K562 (cell line): ENCODE results near the gene CPSF7. TPM values are rescaled to one million over a fixed set of nuclear protein-coding genes. Genes with fewer than 3 reads are reported as not detected.

Experiments
- ATAC-seq: fragments of 200-7000 bp; cut with Tn5 transposase; 3 replicates; pipeline ENCODE4 v1.9.1; 2020; ENCODE audit warnings: moderate library complexity
- BruUV-seq: library from RNA; stranded (reverse); fragments of 400-500 nt; replicated peaks from 2 replicates; lab custom pipeline; 2021; lab: Mats Ljungman, UMichigan
- CTCF ChIA-PET: fragments of 300-600 bp; formaldehyde crosslinking; extraction: SDS; loops from one replicate; lab custom pipeline; 2021; ENCODE audit warnings: low intra/inter-chr PET ratio; lab: Yijun Ruan, JAX
- POLR2A ChIA-PET: fragments of 300-600, 350-650 bp; sonication (Branson Sonifier 250); formaldehyde crosslinking; extraction: SDS; loops from one replicate; lab custom pipeline; 2021; ENCODE audit warnings: antibody characterized with exemption, inconsistent platforms; lab: Yijun Ruan, JAX
- DNase-seq, 4 experiments: peaks; one replicate each; pipeline versions ENCODE4 v3.0.0 to v3.0.0-alpha.2; 2011 to 2018; ENCODE audit warnings: low spot score in 3 of 4, mixed read lengths in 3 of 4; ENCODE audit errors: extremely low read depth in 1 of 4
- FAIRE-seq: peaks from 2 replicates; lab custom pipeline; 2011; peaks lifted over from hg19 to GRCh38; lab: Jason Lieb, UNC
- H2AFZ ChIP-seq: 2 replicates; pipeline ENCODE4 v1.6.0; 2011; ENCODE audit warnings: low read depth, low read length, control low read depth, inconsistent platforms
- H3K27ac ChIP-seq: fragments of 200-600 bp; 3 replicates; pipeline ENCODE4 v1.8.0; 2011; ENCODE audit warnings: low read depth, mild to moderate bottlenecking, control low read depth, inconsistent platforms, low read length, moderate library complexity, mixed read lengths; ENCODE audit errors: extremely low read depth
- H3K27me3 ChIP-seq, 2 experiments: fragments of 300-600 bp in 1 of 2; 2 replicates in 1 of 2; 3 replicates in 1 of 2; pipeline versions ENCODE4 v1.6.0 to v1.8.0; 2011; ENCODE audit warnings: inconsistent platforms in 2 of 2, low read length in 2 of 2, mild to moderate bottlenecking in 1 of 2, mixed read lengths in 1 of 2, moderate library complexity in 1 of 2; ENCODE audit not compliant: control insufficient read depth in 2 of 2, insufficient read depth in 2 of 2
- H3K36me3 ChIP-seq: fragments of 300-600 bp; 3 replicates; pipeline ENCODE4 v1.8.0; 2011; ENCODE audit warnings: mild to moderate bottlenecking, low read length, inconsistent platforms; ENCODE audit not compliant: control insufficient read depth, insufficient read depth
- H3K4me1 ChIP-seq, 2 experiments: fragments of 200-600 bp in 1 of 2; replicated peaks in 1 of 2; 2 replicates in 1 of 2; 3 replicates in 1 of 2; pipeline versions ENCODE4 v1.5.1 to v1.8.0; 2011; ENCODE audit warnings: inconsistent platforms in 2 of 2, low read length in 2 of 2, mild to moderate bottlenecking in 1 of 2, mixed read lengths in 1 of 2, moderate library complexity in 1 of 2; ENCODE audit not compliant: control insufficient read depth in 2 of 2, insufficient read depth in 2 of 2
- H3K4me2 ChIP-seq: 2 replicates; pipeline ENCODE4 v1.6.1; 2011; ENCODE audit warnings: low read length, control low read depth, inconsistent platforms, mixed read lengths; ENCODE audit not compliant: insufficient read depth
- H3K4me3 ChIP-seq: fragments of 200-600 bp; sonication (generic), shearing (Covaris generic); 2 replicates; pipeline ENCODE4 v1.5.1; 2016; ENCODE audit warnings: control low read depth, inconsistent platforms
- H3K79me2 ChIP-seq: fragments of 200-600 bp; 3 replicates; pipeline ENCODE4 v1.8.0; 2011; ENCODE audit warnings: low read length, inconsistent platforms; ENCODE audit not compliant: control insufficient read depth, insufficient read depth
- H3K9ac ChIP-seq, 2 experiments: 2 replicates each; pipeline versions ENCODE4 v1.6.0 to v1.6.1; 2011; ENCODE audit warnings: low read depth in 2 of 2, low read length in 2 of 2, control low read depth in 1 of 2, inconsistent platforms in 1 of 2, mild to moderate bottlenecking in 1 of 2, mixed read lengths in 1 of 2; ENCODE audit not compliant: insufficient read depth in 1 of 2
- H3K9me1 ChIP-seq: one replicate; pipeline ENCODE4 v1.6.0; 2011; ENCODE audit warnings: inconsistent platforms, mild to moderate bottlenecking, low read length, moderate library complexity; ENCODE audit not compliant: control insufficient read depth, insufficient read depth
- H3K9me3 ChIP-seq: replicated peaks from 2 replicates; pipeline ENCODE4 v1.5.1; 2011; ENCODE audit warnings: low read depth, low read length, inconsistent platforms; ENCODE audit not compliant: control insufficient read depth, insufficient read depth
- H4K20me1 ChIP-seq: replicated peaks from 2 replicates; pipeline ENCODE4 v1.6.1; 2011; ENCODE audit warnings: low read length, inconsistent platforms, mixed read lengths; ENCODE audit not compliant: control insufficient read depth, insufficient read depth
- CBX1 ChIP-seq: sonication (generic); IDR thresholded peaks from 2 replicates; pipeline ENCODE4 v1.6.1; 2016; ENCODE audit warnings: antibody characterized with exemption, low read depth, mild to moderate bottlenecking
- ZNF609 ChIP-seq: sonication (generic); formaldehyde crosslinking; IDR thresholded peaks from 2 replicates; pipeline ENCODE4 v1.8.1; 2023; ENCODE audit warnings: missing genetic modification reagents, mild to moderate bottlenecking, borderline replicate concordance
- WGBS: fragments of 100-300 bp; shearing (Covaris generic); methylation state at CpG from one replicate; pipeline ENCODE4 v1.1.6; 2016; ENCODE audit warnings: low coverage, mixed read lengths; ENCODE audit not compliant: insufficient coverage; ENCODE audit errors: missing lambda C conversion rate; 5-methylcytosine and 5-hydroxymethylcytosine counted together
- in situ Hi-C: fragments of 300-500 bp; cut with MboI; formaldehyde crosslinking; loops from 4 replicates; pipeline ENCODE4 v1.15.0; 2018; ENCODE audit warnings: inconsistent platforms, mixed read lengths
- intact Hi-C: fragments of 100-400 bp; cut with micrococcal nuclease; formaldehyde crosslinking; loops from 2 replicates; pipeline ENCODE4 v1.14.2; 2022
- polyA plus RNA-seq, 8 experiments: library from polyadenylated mRNA; depleted of rRNA in 4 of 8; stranded (reverse) in 5 of 8; unstranded in 3 of 8; fragments of >200 nt; fragmentation: Nextera tagmentation in 2 of 8; fragmentation: Illumina TruSeq in 1 of 8; extraction: Ambion mirVana in 2 of 8; extraction: Trizol in 1 of 8; gene quantifications; 2 replicates each; pipeline versions ENCODE4 v1.2.1 to v1.2.3, GENCODE V29; 2011 to 2014; ENCODE audit warnings: inconsistent platforms in 1 of 8, missing spikeins in 1 of 8
- total RNA-seq, 7 experiments: library from RNA; depleted of rRNA in 6 of 7; stranded (reverse); fragments of >200 nt in 6 of 7; fragmentation: Illumina TruSeq in 2 of 7; extraction: Trizol in 2 of 7; gene quantifications; 2 replicates each; pipeline versions ENCODE4 v1.2.1 to v1.2.3, GENCODE V29; 2011 to 2021; ENCODE audit warnings: low replicate concordance in 1 of 7

Gene CPSF7
- total and polyA plus RNA-seq, 9 of the 15 experiments (the other 6 are each of a cell fraction or from before 2014, with no cell fraction given): 14.8 to 104 (median 44.1) TPM

- Histone ChIP-seq H3K9me3 (no peaks in the 10 kb centered on the region), H3K4me3 (no peak overlapping the region), H3K27me3 (no peaks in the 10 kb centered on the region), H4K20me1 (no peaks in the 10 kb centered on the region), H2AFZ (no peak overlapping the region), H3K4me2 (no peak overlapping the region), H3K9me1 (peaks cover 3% of the 10 kb centered on the region), H3K4me1 (peaks cover 32% of the 10 kb centered on the region in 2 experiments), H3K36me3 (peaks cover 20% of the 10 kb centered on the region), H3K27ac (no peak overlapping the region), H3K79me2 (peaks cover 42% of the 10 kb centered on the region), H3K9ac (no peak overlapping the region)
- WGBS: 98% methylated on average over 10 of the region's 11 CpGs
- in situ Hi-C loops (no loop called here), intact Hi-C loops (no loop called here)
- ChIA-PET CTCF (interaction anchor here (1.2 kb wide), 1 partner anchor 27 kb away, joined by 6 read pairs; no protein-coding TSS in a partner anchor), POLR2A (interaction anchor here (1.0 to 4.6 kb wide), 6 partner anchors 10 to 445 kb away, joined by 3 to 37 read pairs (median 5); partner anchors contain the start of gene TMEM109)
- no peak for ATAC-seq
- DNase-seq: no peak
- no peak for FAIRE-seq
- BruUV-seq: no TSS peak
- no peak for TF ChIP-seq ZNF609
- no peak for TF ChIP-seq CBX1
Observed at GRCh38 chr11:61358566-61358965, 71.2 kb downstream of the CPSF7 start.
